KG1 (cell line): ENCODE results near the gene TADA2B.

ENCODE experiments used
- DNase-seq: peaks from one replicate; lab custom pipeline; 2025; lab: John Stamatoyannopoulos, UW

TADA2B gene

DNA sequence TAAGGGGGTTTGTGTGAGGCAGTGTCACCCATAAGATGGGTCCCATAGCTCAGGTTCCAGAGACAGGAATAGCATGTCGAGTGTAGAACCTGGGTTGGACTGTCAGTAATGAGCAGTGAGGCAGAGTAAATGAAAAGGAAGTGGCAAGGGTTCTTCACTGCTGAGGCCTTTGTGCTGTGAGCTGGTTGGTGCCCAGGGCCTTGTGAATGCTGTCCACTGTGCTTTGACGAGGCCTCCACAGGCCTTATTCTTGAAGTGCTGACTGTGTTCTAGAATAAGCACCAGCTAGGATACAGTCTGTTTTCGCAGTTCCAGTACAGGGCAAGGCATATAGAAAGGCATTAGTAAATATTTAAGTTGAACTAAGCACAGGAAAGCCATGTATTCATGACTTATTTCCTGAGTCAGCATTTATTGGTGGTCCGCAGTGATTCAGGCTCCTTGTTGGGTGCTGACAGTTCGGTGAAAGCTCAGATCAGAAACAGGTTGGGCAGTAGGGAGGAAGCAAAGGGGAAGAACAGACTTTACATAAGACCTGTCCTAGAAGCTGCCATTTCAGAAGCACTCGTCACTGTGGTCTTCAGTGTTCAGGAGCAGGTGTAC, 25.6 kb upstream of the TADA2B start:
- no peak for DNase-seq

DNA sequence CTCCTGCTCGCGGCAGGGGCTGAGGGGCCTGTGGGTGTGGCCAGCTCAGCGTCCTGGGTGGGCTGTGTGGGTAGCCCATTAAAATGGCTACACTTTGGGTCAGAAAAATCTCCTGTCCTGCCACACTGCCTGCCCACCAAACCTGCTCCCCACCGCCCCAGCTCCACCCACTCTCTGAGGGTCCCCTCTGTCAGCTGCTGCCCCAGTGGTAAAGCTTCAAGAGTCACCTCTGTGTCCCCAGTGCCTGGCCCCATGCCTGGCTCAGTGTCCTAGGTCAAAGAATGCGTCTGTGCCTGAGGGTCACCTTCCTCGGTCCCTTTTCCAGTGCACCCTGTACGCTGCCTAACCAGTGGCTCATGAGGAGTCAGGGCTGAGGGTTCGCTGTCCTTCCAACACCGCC, 24.9 kb upstream of the TADA2B start:
- no peak for DNase-seq

DNA sequence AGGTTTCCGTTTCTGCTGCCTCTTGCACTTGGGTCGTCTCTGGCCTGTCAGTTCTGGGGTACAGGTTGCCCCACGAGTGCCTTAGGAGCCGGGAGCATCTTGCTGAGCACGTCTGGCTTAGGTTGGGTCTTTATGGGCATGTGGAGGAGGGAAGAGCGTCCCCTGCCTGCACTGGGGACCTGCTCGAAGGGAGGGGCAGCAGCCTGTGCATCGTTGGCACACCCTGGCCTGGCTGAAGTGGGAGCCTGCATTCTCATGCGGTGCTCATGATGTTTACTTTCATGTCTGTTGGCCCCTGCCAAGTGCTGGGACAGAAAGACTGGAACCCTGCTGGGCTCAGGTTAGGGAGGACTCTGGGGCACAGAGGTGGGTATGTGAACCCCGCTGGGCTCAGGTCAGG, 23.8 kb upstream of the TADA2B start:
- DNase-seq: no peak

DNA sequence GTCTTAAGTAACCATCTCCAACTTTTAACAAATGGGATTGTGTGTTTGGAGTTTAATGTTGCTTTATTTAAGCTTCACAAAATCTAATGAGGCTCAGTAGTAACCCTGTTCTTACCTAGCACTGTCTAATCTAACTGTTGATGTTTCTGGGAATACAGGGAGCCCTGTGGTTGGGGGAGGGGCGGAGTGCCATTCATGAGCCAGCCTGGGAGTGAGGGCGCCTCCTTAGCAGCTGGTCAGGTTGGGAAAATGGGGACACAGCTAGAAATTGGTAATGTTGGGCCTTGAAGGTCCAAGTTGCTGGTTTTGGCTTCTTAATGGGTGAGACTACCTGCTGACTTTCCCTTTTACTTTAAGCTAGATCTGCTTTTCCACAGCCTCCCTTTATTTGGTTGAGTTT, 22.9 kb upstream of the TADA2B start:
- DNase-seq: no peak

DNA sequence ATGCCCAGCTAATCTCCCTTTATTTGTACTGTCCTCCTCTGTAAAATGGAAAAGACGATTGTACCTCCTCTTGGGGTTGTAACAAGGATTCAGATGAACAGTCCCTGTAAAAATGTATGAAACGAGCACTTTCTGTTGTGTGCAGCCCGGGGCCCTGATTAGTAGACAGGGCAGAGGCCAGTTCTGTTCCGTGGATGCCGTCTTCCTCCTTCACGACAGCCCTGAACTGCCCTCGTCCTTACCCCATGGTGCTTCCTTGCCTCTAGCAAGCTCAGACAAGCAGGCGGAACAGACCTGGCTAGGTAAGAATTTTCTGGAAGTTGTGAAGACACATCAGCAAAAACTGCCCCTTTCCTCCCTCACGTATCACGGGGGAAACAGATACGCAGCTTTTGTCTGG, 22.3 kb upstream of the TADA2B start:
- DNase-seq: no peak

DNA sequence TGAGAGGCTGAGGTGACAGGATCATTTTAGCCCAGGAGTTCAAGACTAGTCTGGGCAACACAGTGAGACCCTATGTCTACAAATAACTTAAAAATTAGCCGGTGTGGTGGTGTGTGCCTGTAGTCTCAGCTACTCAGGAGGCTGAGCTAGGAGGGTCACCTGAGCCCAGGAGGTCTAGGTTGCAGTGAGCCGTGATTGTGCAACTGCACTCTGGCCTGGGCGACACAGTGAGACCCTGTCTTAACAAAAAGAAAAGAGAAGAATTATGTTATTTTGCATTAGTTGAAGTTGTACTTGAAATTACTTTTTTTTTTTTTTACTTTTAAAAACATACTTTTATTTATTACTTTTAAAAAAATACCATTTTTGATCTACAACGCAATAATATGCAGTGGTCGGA, 21.8 kb upstream of the TADA2B start:
- DNase-seq: no peak

DNA sequence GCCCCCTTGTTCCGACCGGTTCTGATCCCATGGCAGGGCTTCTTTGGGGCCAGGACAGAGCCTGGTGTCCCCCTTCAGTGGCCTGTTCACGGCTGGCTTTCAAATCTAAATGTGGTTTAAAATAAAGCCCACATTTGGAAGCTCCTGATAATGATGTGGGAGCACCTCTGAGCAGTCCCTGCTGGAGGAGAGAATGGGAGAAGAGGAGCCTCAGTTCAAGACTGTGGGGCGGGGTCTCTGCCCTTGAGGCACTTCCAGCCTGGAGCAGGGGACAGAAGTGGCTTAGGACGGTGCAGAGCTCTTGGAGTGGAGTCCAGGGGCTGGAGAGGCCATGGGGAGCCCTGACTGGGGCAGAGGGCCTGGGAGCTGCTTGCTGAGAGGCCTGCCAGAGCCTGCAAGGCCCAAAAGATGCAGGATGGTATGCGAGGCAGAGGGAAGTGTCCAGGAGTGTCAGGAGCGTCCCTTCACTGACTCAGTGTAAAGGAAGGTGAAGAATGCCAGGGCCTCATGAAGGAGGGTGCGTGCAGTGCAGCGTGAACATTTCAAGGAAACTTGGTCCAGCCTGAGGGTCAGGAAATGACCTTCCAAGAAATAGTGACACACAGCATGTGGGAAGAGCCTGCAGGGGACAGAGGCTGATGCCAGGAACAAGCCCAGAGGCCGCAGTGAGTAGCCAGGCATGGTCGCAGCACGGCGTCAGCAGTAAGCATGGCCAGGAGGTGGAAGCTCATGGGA, 21.1 kb upstream of the TADA2B start:
- no peak for DNase-seq

DNA sequence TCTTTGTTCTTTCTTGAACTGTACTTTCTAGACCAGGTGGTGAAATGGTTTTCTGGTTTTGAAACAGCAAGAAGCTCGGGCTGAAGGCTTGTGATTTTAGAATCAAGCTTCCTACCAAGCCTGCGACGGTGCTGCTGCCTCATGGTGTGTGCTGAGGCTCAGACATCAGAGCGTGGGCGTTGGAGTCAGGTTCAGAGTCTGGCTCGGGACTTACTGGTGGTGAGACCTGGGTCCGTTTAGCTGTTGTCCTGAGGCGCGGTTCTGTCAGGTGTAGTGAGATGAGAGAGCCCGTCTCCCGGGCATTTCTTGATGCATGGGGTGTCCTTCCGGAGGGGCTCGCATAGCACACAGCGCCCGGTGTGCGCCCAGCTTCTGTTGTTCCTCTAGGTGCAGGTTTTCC, 19.7 kb upstream of the TADA2B start:
- DNase-seq: no peak

DNA sequence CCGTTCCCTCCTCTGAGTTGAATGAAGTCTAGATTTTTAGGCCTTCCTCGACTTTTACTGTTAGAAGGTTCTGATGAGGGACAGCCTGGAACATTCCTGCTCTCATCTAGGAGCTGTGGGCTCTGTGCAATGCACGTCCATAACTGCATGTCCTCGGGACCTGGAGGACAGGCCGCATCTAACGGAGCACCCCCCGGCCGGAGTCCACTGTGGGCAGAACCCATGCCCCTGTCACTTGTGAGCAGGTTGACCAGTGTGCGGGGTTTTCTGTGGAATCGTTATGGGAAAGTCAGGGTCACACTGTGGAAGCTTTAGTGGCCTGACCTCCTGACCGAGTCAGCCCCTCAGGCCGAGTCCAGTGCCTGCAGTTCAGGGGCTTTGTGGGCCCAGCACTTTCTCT, 19.3 kb upstream of the TADA2B start:
- DNase-seq: no peak

DNA sequence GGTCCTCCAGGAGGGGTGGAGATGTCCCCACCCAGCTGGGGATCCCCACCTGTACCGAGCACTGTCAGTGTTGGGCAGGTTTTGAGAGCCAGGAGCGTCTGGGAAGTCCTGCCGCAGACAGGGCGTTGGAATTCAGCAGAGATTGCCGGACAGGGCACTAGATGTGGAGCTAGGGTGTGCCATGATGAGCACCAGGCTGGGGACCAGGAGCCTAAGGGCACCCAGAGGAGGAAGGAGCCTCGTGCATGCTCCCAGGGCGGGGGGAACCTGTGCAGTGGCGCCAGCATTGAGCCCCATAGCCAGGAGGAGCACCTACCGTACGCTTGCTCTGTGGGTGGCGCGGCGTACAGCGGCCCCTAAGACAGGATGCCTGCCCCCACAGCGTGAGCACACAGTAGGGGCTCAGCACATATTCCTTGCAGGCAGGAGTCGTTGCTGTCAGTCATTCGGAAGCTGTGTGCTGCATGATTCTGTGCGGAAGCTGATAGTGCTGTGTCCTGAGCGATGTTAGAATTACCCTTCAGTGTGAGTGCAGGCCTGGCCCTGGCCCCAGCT, 18.8 kb upstream of the TADA2B start:
- no peak for DNase-seq

DNA sequence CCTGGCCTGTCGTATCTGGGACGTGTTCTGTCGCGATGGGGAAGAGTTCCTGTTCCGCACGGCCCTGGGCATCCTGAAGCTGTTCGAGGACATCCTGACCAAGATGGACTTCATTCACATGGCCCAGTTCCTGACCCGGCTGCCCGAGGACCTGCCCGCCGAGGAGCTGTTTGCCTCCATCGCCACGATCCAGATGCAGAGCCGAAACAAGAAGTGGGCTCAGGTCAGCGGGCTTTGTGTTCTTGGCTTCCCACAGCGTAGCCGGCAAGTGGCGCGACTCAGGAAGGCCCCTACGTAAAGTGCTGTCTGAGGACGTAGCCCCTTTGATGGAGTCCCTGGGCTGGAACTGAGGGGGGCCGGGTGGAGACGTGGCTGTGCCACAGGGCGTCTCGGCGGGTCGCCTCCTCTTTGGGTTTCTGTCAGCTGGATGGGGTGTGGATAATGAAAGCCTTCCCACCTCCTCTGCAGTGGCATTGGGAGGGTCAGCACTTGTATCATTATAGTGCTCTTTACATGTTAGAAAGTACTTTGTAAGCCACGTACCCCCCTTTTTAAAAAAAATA, 18.1 kb upstream of the TADA2B start:
- DNase-seq: no peak

DNA sequence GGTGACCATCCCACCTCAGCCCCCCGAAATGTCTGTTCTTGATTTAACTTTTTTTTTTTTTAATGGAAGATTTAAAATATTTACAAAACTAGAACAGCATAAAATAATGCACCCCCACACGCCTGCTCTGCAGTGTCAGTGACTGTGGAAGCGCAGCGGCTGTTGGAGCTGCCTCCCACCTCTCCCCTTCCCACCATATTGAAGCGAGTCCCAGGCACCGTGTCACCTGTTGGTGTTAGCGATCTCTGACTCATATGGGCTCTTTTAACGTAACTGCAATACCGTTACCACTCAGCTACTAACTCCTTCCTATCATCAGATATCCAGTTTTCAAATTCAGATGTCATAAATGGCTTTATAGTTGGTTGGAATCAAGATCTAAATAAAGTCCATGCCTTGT, 17.1 kb upstream of the TADA2B start:
- no peak for DNase-seq

DNA sequence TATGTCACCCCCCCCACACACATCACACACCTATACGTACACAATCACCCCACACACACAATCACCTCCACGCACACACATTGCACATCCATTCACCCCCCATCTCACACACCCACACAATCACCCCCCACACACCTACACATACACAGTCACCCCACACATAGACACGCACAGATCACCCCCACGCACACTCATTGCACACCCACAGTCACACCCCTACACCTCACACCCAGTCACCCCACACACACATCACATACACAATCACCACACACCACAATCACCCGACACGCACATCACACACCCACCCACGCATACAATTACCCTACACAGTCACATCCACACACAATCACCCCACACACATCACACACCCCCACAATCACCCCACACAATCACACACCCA, 15.9 kb upstream of the TADA2B start:
- DNase-seq: no peak

DNA sequence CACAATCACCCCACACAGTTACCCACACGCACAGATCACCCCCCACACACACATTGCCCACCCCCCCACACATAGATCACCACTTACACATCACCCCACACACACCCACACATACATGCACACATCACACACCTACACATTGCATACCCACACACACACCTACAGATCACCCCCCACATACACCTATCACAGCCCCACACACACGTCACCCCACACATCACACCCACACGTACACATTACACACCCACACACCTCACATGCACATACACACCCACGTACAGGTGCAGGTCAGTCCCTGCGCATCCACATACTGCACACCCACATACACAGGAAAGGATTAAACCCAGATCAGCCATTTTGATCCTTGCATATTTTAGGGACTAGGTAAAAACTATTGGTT, 15.3 kb upstream of the TADA2B start:
- no peak for DNase-seq

DNA sequence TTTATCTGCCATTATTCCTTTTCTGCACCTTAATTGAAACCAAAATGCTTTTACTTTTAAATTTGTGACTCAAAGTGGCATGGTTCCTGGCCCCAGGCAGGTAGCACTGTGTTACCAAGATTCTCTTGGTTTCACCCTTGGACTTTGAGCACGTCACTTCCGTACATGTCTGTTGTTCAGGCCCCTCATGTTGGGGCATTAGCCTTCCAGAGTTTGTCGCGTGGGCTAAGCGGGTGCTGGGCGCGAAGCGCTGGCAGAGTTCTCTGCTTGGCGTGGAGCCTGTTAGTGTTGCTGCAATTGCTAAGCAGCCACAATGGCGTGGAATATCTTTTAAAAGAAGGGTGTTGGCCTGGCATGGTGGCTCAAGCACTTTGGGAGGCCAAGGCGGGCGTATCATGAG, 14.0 kb upstream of the TADA2B start:
- no peak for DNase-seq

DNA sequence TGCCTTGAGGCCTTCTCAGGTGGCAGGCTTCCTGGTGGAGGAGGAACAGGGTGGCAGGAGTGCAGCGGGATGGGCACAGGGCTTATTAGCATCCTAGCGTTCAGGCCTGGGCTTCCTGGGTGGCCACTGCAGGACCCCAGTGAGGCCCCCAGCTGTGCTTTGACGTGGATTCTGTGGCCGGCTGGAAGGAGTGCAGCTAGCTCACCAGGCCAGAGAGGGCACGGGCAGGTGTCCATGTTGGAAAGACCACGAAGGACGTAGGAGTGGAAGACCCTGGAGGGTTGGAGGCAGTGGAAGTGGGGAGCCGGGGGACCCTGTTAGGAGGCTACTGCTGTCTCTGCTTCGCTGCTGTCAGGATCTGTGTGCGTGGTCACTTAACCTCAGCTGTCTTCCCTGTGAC, 13.3 kb upstream of the TADA2B start:
- DNase-seq: no peak

DNA sequence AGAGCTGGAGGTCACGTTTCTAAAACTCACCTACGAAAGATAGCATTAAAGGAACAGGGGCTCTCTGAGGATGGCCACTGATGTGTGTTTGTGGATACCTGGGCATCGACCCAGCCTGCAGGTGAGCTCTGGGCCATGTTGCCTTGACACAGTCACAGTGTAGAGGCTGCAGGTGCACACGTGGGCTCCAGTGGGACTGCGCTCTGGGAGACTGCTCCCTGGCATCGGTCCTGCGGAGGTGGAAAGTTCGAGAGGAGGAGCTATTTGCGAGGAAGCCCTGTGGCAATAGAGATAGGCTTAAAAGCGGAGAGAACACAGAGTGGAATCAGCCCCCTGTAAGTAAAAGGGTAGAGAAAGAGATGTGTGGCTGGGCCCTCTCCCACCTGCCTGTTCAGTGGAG, 12.3 kb upstream of the TADA2B start:
- DNase-seq: no peak

DNA sequence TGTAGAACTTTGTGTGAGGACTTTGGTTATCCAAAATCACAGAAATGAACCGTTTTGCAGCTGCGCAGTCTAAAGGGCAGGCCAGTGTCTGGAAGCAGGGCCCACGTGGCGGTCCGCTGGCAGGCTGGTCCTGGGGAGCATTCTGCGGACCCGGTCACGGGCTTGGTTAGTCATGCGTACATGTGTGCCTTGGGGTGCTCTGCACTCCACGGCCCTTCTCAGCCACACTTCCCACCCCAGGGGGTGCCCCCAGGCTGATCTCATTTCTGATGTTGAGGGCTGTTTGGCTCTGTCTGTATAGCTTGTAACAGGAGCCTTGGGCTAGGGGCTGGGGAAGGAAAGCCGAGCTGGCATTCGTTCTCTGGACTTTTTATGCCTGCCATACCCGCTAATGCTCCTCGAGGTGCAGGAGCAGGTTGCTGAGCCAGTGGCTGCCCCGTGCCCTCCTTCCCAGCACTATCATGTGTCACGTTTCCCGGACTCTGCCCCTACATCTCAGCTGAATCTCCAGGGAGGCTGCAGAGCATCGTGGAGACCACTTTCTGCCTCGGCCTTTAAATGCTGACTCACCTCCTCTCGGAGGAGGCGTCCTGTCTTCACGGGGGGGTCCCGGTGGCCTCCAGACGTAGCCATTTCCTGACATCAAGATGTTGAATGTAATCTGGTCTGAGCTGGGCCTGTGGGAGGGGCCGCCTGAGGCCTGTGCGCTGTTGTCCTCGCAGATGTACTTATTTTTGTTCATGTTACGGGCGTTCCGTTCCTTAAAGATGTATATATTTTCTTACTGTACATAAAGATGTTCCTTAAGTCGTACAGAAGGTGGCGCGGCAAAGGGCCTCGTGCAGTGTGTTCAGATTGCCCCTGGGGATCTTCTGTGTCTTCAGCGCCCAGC, 11.4 kb upstream of the TADA2B start:
- no peak for DNase-seq

DNA sequence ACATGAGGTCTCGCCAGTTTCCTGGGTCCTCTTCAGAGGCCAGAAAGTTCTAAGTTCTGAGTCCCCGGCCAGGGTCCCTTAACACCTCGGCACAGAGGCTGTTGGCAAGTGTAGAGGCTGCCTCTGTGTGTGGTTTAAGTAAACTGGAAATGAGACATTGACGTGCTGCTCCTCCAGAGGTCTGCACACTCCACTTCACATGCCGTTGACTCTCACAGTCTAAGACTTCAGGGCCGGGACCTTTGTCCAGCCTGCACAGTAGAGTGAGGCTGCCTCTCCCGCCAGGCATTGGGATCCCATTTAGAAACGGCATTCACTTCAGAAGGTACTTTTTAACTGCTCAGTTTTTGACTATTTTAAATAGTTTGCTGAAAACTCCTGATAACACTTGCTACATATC, 10.6 kb upstream of the TADA2B start:
- DNase-seq: no peak

DNA sequence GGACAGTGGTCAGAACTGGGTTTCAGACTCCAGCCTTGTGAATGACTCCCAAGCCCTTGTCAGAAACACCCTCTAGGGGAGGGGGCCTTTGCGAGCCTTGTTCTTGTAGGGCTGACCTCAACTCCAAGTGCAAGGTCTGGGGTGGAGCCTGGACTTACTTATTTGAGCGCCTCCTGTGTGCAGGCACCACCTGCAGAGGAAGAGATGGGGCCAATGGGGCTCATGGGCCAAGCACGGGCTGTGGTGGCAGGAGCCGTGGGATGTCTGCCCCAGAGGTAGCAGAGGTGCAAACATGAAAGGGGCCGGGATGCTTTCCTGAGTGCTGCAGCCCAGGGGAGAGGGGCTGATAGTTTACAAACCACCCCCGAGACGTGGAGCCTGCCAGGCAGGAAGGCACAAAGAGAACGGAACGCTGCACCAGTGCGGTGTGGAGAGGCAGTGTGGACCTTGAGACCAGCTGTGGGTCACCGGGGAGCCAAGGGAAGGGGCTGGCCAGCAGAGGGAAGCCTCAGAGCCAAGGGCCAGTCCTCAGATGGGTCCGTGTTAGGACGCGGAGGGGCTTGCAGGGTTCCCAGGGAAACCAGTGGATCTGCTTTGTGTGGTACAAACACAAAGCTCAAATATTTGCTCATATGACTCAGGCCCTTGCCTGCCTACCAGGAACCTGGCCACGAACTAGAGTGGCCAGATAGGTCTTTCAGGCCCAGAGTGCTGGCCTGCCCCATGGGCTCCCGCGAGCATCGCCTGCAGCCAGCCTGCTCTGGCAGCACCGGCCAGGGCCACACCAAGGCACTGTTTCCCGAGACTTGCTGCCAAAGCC, 8.7 kb upstream of the TADA2B start:
- no peak for DNase-seq

DNA sequence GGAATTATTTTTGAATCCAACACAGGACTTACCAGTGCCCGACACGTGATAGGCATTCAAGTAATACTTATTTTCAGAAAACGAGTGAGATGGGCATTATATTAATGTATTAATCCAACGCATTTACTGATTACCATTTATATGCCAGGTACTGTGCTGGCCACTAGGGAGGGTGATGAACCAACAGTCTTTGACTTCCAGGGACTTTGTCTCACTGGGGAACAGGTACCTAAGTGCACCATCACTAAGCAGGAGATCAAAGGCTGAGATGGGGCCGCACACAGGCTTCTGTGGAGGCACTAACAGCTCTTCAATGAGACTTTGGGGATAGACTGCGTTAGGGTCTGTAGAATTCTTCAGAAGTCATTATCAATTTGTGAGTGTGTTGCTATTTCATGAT, 5.7 kb upstream of the TADA2B start:
- DNase-seq: no peak

DNA sequence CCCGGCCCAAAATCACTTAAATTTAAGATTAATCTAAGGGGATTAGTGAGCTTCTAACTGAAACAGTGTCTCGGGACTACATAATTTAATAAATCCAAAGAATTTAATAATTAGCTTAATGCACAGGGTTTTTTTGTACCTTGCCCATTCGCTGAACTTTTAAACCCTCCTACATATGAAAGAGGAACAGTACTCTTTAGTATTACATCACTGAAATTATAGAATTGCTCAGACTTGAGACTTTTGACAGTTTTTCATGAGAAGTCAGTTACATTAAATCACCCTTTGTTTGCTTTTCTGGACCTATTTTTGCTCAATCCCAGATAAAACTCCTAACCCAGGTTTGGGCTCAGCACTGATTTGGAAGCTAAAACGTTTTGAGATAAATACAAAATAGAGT, 2.4 kb upstream of the TADA2B start:
- no peak for DNase-seq
